ENCODE measurements around the gene NRK. TPM values are rescaled to one million over a fixed set of nuclear protein-coding genes. Genes with fewer than 3 reads are reported as not detected.
A peak's percentile ranks its signal among the peaks of the same experiment; 100 is the strongest.
"Not testable (repeated sequence)": the region's sequence is repeated elsewhere in the genome, so short reads cannot be mapped to it uniquely, and the experiment has no call there.

Gene NRK
- polyA plus RNA-seq: 4.9 TPM
- long read RNA-seq, donor 1: 0 reads
- long read RNA-seq, donor 2: 0 reads
- long read RNA-seq, donor 3: 0 reads
- long read RNA-seq, donor 4: 0 reads
- long read RNA-seq, donor 5: 0 reads
- long read RNA-seq, donor 6: 0 reads
- long read RNA-seq, donor 7: 0 reads
- long read RNA-seq, donor 8: 0 reads
- long read RNA-seq, donor 9: 0 reads
- long read RNA-seq, donor 10: 0 reads
- long read RNA-seq, donor 11: 0 reads

- peaks cover 47% of the 10 kb centered on the region for H3K27me3 ChIP-seq (ENCODE audit: control insufficient read depth, insufficient read depth, low read length)
- no peak within 1 kb of the TSS for H3K27ac ChIP-seq (ENCODE audit: low read length)
- H3K9me3 ChIP-seq (ENCODE audit: control insufficient read depth, low read depth, low read length): no peaks in the 10 kb centered on the region
- WGBS (ENCODE audit: insufficient coverage, low lambda C conversion rate): no CpG with 5 or more reads among the region's 76 CpGs
- peak in 1 of 2 donors; percentile 2 for DNase-seq
- H3K4me3 ChIP-seq (ENCODE audit: low read length): peak within 1 kb of the TSS; percentile 31
- H3K36me3 ChIP-seq (ENCODE audit: control insufficient read depth, insufficient read depth, low read length): no peaks in the 10 kb centered on the region
- peaks cover 3% of the 10 kb centered on the region for H3K4me1 ChIP-seq (ENCODE audit: control insufficient read depth, insufficient read depth, low read length)
Observed at GRCh38 chrX:105822138-105823091, at the start of gene NRK. TSS of gene NRK (plus strand) at chrX:105822539. CDS start at chrX:105822846, 307 bp downstream.

GRCh38 chrX:105773801-105774200 is 48.5 kb upstream of the NRK start:
- H3K4me1 ChIP-seq (ENCODE audit: control insufficient read depth, insufficient read depth, low read length): no peaks in the 10 kb centered on the region
- no peaks in the 10 kb centered on the region for H3K36me3 ChIP-seq (ENCODE audit: control insufficient read depth, insufficient read depth, low read length)
- no peak for DNase-seq
- no peaks in the 10 kb centered on the region for H3K27me3 ChIP-seq (ENCODE audit: control insufficient read depth, insufficient read depth, low read length)
- H3K9me3 ChIP-seq (ENCODE audit: control insufficient read depth, low read depth, low read length): no peaks in the 10 kb centered on the region
- no peak overlapping the region for H3K4me3 ChIP-seq (ENCODE audit: low read length)
- H3K27ac ChIP-seq (ENCODE audit: low read length): no peak overlapping the region

GRCh38 chrX:105775679-105776078 is 46.7 kb upstream of the NRK start:
- H3K27me3 ChIP-seq (ENCODE audit: control insufficient read depth, insufficient read depth, low read length): no peaks in the 10 kb centered on the region
- no peaks in the 10 kb centered on the region for H3K9me3 ChIP-seq (ENCODE audit: control insufficient read depth, low read depth, low read length)
- no peak for DNase-seq
- H3K4me3 ChIP-seq (ENCODE audit: low read length): no peak overlapping the region
- H3K4me1 ChIP-seq (ENCODE audit: control insufficient read depth, insufficient read depth, low read length): no peaks in the 10 kb centered on the region
- H3K27ac ChIP-seq (ENCODE audit: low read length): no peak overlapping the region
- WGBS (ENCODE audit: insufficient coverage, low lambda C conversion rate): no CpG with 5 or more reads among the region's 3 CpGs
- no peaks in the 10 kb centered on the region for H3K36me3 ChIP-seq (ENCODE audit: control insufficient read depth, insufficient read depth, low read length)

GRCh38 chrX:105781804-105782203 is 40.5 kb upstream of the NRK start:
- Histone ChIP-seq H3K27me3 (ENCODE audit: control insufficient read depth, insufficient read depth, low read length) (no peaks in the 10 kb centered on the region), H3K9me3 (ENCODE audit: control insufficient read depth, low read depth, low read length) (no peaks in the 10 kb centered on the region), H3K4me1 (ENCODE audit: control insufficient read depth, insufficient read depth, low read length) (no peaks in the 10 kb centered on the region), H3K36me3 (ENCODE audit: control insufficient read depth, insufficient read depth, low read length) (no peaks in the 10 kb centered on the region), H3K27ac (ENCODE audit: low read length) (no peak overlapping the region), H3K4me3 (ENCODE audit: low read length) (no peak overlapping the region)
- no CpG with 5 or more reads among the region's 1 CpG for WGBS (ENCODE audit: insufficient coverage, low lambda C conversion rate)
- peak in 1 of 2 donors; percentile 1 for DNase-seq

GRCh38 chrX:105796877-105797276 is 25.5 kb upstream of the NRK start:
- H3K36me3 ChIP-seq (ENCODE audit: control insufficient read depth, insufficient read depth, low read length); H3K27me3 ChIP-seq (ENCODE audit: control insufficient read depth, insufficient read depth, low read length); DNase-seq; H3K27ac ChIP-seq (ENCODE audit: low read length); H3K4me3 ChIP-seq (ENCODE audit: low read length); H3K4me1 ChIP-seq (ENCODE audit: control insufficient read depth, insufficient read depth, low read length); H3K9me3 ChIP-seq (ENCODE audit: control insufficient read depth, low read depth, low read length): not testable (repeated sequence)
- WGBS (ENCODE audit: insufficient coverage, low lambda C conversion rate): no CpG with 5 or more reads among the region's 26 CpGs

- H3K27ac ChIP-seq (ENCODE audit: low read length): no peak overlapping the region
- WGBS (ENCODE audit: insufficient coverage, low lambda C conversion rate): no CpG with 5 or more reads among the region's 2 CpGs
- H3K27me3 ChIP-seq (ENCODE audit: control insufficient read depth, insufficient read depth, low read length): no peaks in the 10 kb centered on the region
- no peaks in the 10 kb centered on the region for H3K36me3 ChIP-seq (ENCODE audit: control insufficient read depth, insufficient read depth, low read length)
- no peak for DNase-seq
- H3K9me3 ChIP-seq (ENCODE audit: control insufficient read depth, low read depth, low read length): no peaks in the 10 kb centered on the region
- H3K4me1 ChIP-seq (ENCODE audit: control insufficient read depth, insufficient read depth, low read length): no peaks in the 10 kb centered on the region
- no peak overlapping the region for H3K4me3 ChIP-seq (ENCODE audit: low read length)
Observed at GRCh38 chrX:105803891-105804290, 18.4 kb upstream of the NRK start.

- H3K4me3 ChIP-seq (ENCODE audit: low read length); H3K27ac ChIP-seq (ENCODE audit: low read length); H3K4me1 ChIP-seq (ENCODE audit: control insufficient read depth, insufficient read depth, low read length); DNase-seq; H3K36me3 ChIP-seq (ENCODE audit: control insufficient read depth, insufficient read depth, low read length); H3K27me3 ChIP-seq (ENCODE audit: control insufficient read depth, insufficient read depth, low read length); H3K9me3 ChIP-seq (ENCODE audit: control insufficient read depth, low read depth, low read length): not testable (repeated sequence)
Observed at GRCh38 chrX:105805655-105806054, 16.7 kb upstream of the NRK start.

GRCh38 chrX:105816517-105816916 is 5.8 kb upstream of the NRK start:
- no CpG with 5 or more reads among the region's 2 CpGs for WGBS (ENCODE audit: insufficient coverage, low lambda C conversion rate)
- Histone ChIP-seq H3K36me3 (ENCODE audit: control insufficient read depth, insufficient read depth, low read length) (no peaks in the 10 kb centered on the region), H3K4me1 (ENCODE audit: control insufficient read depth, insufficient read depth, low read length) (no peaks in the 10 kb centered on the region)

GRCh38 chrX:105820247-105820646 is 2.1 kb upstream of the NRK start:
- no peak overlapping the region for H3K27ac ChIP-seq (ENCODE audit: low read length)
- no peaks in the 10 kb centered on the region for H3K36me3 ChIP-seq (ENCODE audit: control insufficient read depth, insufficient read depth, low read length)
- peaks cover 3% of the 10 kb centered on the region for H3K4me1 ChIP-seq (ENCODE audit: control insufficient read depth, insufficient read depth, low read length)
- H3K9me3 ChIP-seq (ENCODE audit: control insufficient read depth, low read depth, low read length): no peaks in the 10 kb centered on the region
- H3K27me3 ChIP-seq (ENCODE audit: control insufficient read depth, insufficient read depth, low read length): peaks cover 47% of the 10 kb centered on the region
- WGBS (ENCODE audit: insufficient coverage, low lambda C conversion rate): no CpG with 5 or more reads among the region's 7 CpGs
- H3K4me3 ChIP-seq (ENCODE audit: low read length): no peak overlapping the region
- no peak for DNase-seq

More at GRCh38 chrX:105816517-105816916, 5.8 kb upstream of the NRK start:
- DNase-seq: no peak
- Histone ChIP-seq H3K27me3 (ENCODE audit: control insufficient read depth, insufficient read depth, low read length) (peaks cover 20% of the 10 kb centered on the region), H3K4me3 (ENCODE audit: low read length) (no peak overlapping the region), H3K27ac (ENCODE audit: low read length) (no peak overlapping the region), H3K9me3 (ENCODE audit: control insufficient read depth, low read depth, low read length) (no peaks in the 10 kb centered on the region)

GRCh38 chrX:105821471-105822121 is 743 bp upstream of the NRK start:
- Histone ChIP-seq H3K4me3 (ENCODE audit: low read length) (peak overlapping the region; percentile 28), H3K27ac (ENCODE audit: low read length) (no peak overlapping the region), H3K9me3 (ENCODE audit: control insufficient read depth, low read depth, low read length) (no peaks in the 10 kb centered on the region), H3K4me1 (ENCODE audit: control insufficient read depth, insufficient read depth, low read length) (peaks cover 3% of the 10 kb centered on the region), H3K27me3 (ENCODE audit: control insufficient read depth, insufficient read depth, low read length) (peaks cover 47% of the 10 kb centered on the region), H3K36me3 (ENCODE audit: control insufficient read depth, insufficient read depth, low read length) (no peaks in the 10 kb centered on the region)
- no CpG with 5 or more reads among the region's 28 CpGs for WGBS (ENCODE audit: insufficient coverage, low lambda C conversion rate)
- peak in 1 of 2 donors; percentile 20 for DNase-seq

All from large intestine (tissue), 12 donors.